Activated B cell treated with CpG ODN at 0.5 μM for 24 hours (primary cell): Measurements from ENCODE around the gene RNF7. TPM values are rescaled to one million over a fixed set of nuclear protein-coding genes. Genes with fewer than 3 reads are reported as not detected.
A peak's percentile ranks its signal among the peaks of the same experiment; 100 is the strongest.

Experiments used
- ATAC-seq: fragments of 200-7000 bp; cut with Tn5 transposase; one replicate; pipeline ENCODE4 v1.10.0; 2021; ENCODE audit warnings: low read depth, mild to moderate bottlenecking, moderate library complexity
- CTCF ChIA-PET: fragments of 350-600 bp; sonication (Branson Sonifier 250); formaldehyde crosslinking; loops from one replicate; lab custom pipeline; 2021; ENCODE audit warnings: antibody characterized with exemption; lab: Charles Lee
- POLR2A ChIA-PET: fragments of 350-600 bp; sonication (Branson Sonifier 250); formaldehyde crosslinking; loops from one replicate; lab custom pipeline; 2021; ENCODE audit warnings: antibody characterized with exemption; lab: Charles Lee
- DNase-seq: peaks from one replicate; pipeline ENCODE4 v3.0.0; 2022
- H3K27ac Mint-ChIP-seq: one replicate; pipeline ENCODE4 v1.8.0; 2020; ENCODE audit warnings: mixed read lengths
- H3K27me3 Mint-ChIP-seq: one replicate; pipeline ENCODE4 v1.8.0; 2021; ENCODE audit warnings: mixed read lengths
- H3K36me3 Mint-ChIP-seq: one replicate; pipeline ENCODE4 v1.8.0; 2021; ENCODE audit warnings: low read depth, mixed read lengths
- H3K4me1 Mint-ChIP-seq: one replicate; pipeline ENCODE4 v1.8.0; 2021; ENCODE audit warnings: mixed read lengths
- H3K4me3 Mint-ChIP-seq: one replicate; pipeline ENCODE4 v1.8.0; 2020; ENCODE audit warnings: mild to moderate bottlenecking, mixed read lengths
- H3K9me3 Mint-ChIP-seq: one replicate; pipeline ENCODE4 v1.8.0; 2020; ENCODE audit warnings: mixed read lengths
- CTCF ChIP-seq: fragments of 200-600 bp; IDR thresholded peaks from one replicate; pipeline ENCODE4 v1.8.0; 2022; ENCODE audit warnings: antibody characterized with exemption, mild to moderate bottlenecking
- intact Hi-C: fragments of 100-400 bp; cut with micrococcal nuclease; formaldehyde crosslinking; loops from one replicate; pipeline ENCODE4 v1.15.1; 2024
- total RNA-seq: library from RNA; stranded (reverse); gene quantifications from 2 replicates; pipeline ENCODE4 v1.2.3, GENCODE V29; 2022

RNF7 gene
- total RNA-seq, 1 donor from 2014 or later = 62.1 TPM

- DNase-seq = no peak
- Mint-ChIP-seq H3K27me3 (no peaks in the 10 kb centered on the region), H3K27ac (no peak overlapping the region), H3K36me3 (no peaks in the 10 kb centered on the region), H3K9me3 (no peaks in the 10 kb centered on the region), H3K4me1 (peaks cover 34% of the 10 kb centered on the region), H3K4me3 (no peak overlapping the region)
- intact Hi-C loops = no loop called here
- ChIA-PET CTCF (no interaction called here), POLR2A (interaction anchor here (0.5 kb wide), 1 partner anchor 53 kb away, joined by 4 read pairs; no protein-coding TSS in a partner anchor)
- no peak for ATAC-seq
- TF ChIP-seq CTCF = no peak
These were observed 55.6 kb downstream of the RNF7 start for GRCh38 chr3:141793476-141794260.

- ChIA-PET CTCF (no interaction called here), POLR2A (interaction anchor here (0.6 kb wide), 1 partner anchor 59 kb away, joined by 3 read pairs; no protein-coding TSS in a partner anchor)
- Mint-ChIP-seq H3K36me3 (no peaks in the 10 kb centered on the region), H3K9me3 (no peaks in the 10 kb centered on the region), H3K27ac (no peak overlapping the region), H3K4me1 (peaks cover 34% of the 10 kb centered on the region), H3K27me3 (peaks cover 2% of the 10 kb centered on the region), H3K4me3 (no peak overlapping the region)
- no peak for TF ChIP-seq CTCF
- no peak for DNase-seq
- no peak for ATAC-seq
- intact Hi-C loops = no loop called here
These were observed 57.2 kb downstream of the RNF7 start for GRCh38 chr3:141795276-141795675.

- Mint-ChIP-seq H3K27me3 (peaks cover 2% of the 10 kb centered on the region), H3K36me3 (no peaks in the 10 kb centered on the region)
- TF ChIP-seq CTCF = no peak
These were observed 57.6 kb downstream of the RNF7 start for GRCh38 chr3:141795741-141796080.

GRCh38 chr3:141796081-141796888 is 58.2 kb downstream of the RNF7 start:
- ChIA-PET CTCF (interaction anchor here (2.9 kb wide), 1 partner anchor 79 kb away, joined by 8 read pairs; no protein-coding TSS in a partner anchor), POLR2A (interaction anchor here (2.1 to 2.2 kb wide), 3 partner anchors 58 to 81 kb away, joined by 18 to 21 read pairs (median 20); partner anchors contain the start of genes ATP1B3 and RNF7)
- DNase-seq (peak; percentile 39), ATAC-seq (peak; percentile 86)
- peaks cover 34% of the 10 kb centered on the region for H3K4me1 Mint-ChIP-seq
- intact Hi-C loops = loop anchor here (1.0 to 2.0 kb wide), 3 partner anchors 58 to 233 kb away; partner anchors contain the start of genes ATP1B3 and RNF7
- H3K4me3 Mint-ChIP-seq = peak overlapping the region; percentile 85
- H3K9me3 Mint-ChIP-seq = no peaks in the 10 kb centered on the region
- no peak for TF ChIP-seq CTCF
- peak overlapping the region; percentile 85 for H3K27ac Mint-ChIP-seq
- H3K27me3 Mint-ChIP-seq = peaks cover 2% of the 10 kb centered on the region
- H3K36me3 Mint-ChIP-seq = no peaks in the 10 kb centered on the region

More at GRCh38 chr3:141795741-141796080, 57.6 kb downstream of the RNF7 start:
- H3K4me3 Mint-ChIP-seq = no peak overlapping the region
- peaks cover 34% of the 10 kb centered on the region for H3K4me1 Mint-ChIP-seq
- DNase-seq (no peak), ATAC-seq (no peak)
- H3K27ac Mint-ChIP-seq = peak overlapping the region; percentile 85
- ChIA-PET POLR2A (no interaction called here), CTCF (interaction anchor here (2.9 kb wide), 1 partner anchor 80 kb away, joined by 8 read pairs; no protein-coding TSS in a partner anchor)
- H3K9me3 Mint-ChIP-seq = no peaks in the 10 kb centered on the region
- intact Hi-C loops = loop anchor here (1.0 to 2.0 kb wide), 3 partner anchors 57 to 233 kb away; partner anchors contain the start of genes ATP1B3 and RNF7

Other genes with a start within 250 kb of the RNF7 start
- gene GRK7, start 25.1 kb downstream of the RNF7 start, total RNA-seq = not detected in 2 replicates
- 61.1 and 68.8 TPM in 2 replicates for gene ATP1B3, start 138.3 kb downstream of the RNF7 start, total RNA-seq